ENCODE results near the gene C16orf54.
"Not testable (repeated sequence)": the region's sequence is repeated elsewhere in the genome, so short reads cannot be mapped to it uniquely, and the experiment has no call there.

The C16orf54 gene

GRCh38 chr16:29769507-29769906 lies 23.7 kb upstream of the C16orf54 start:
- no peak for DNase-seq (ENCODE audit: low read depth in 3 of 3)

- no peak for DNase-seq (ENCODE audit: low read depth in 3 of 3)
Observed at GRCh38 chr16:29767062-29767461, 21.3 kb upstream of the C16orf54 start.

GRCh38 chr16:29766571-29766970 lies 20.8 kb upstream of the C16orf54 start:
- no peak for DNase-seq (ENCODE audit: low read depth in 3 of 3)

- no peak for DNase-seq (ENCODE audit: low read depth in 3 of 3)
Observed at GRCh38 chr16:29765167-29766032, 19.6 kb upstream of the C16orf54 start.

GRCh38 chr16:29763326-29763725 lies 17.5 kb upstream of the C16orf54 start:
- no peak for DNase-seq (ENCODE audit: low read depth in 3 of 3)

- DNase-seq (ENCODE audit: low read depth in 3 of 3), result no peak
Observed at GRCh38 chr16:29761882-29762281, 16.1 kb upstream of the C16orf54 start.

GRCh38 chr16:29761280-29761651 lies 15.5 kb upstream of the C16orf54 start:
- not testable (repeated sequence) for DNase-seq (ENCODE audit: low read depth in 3 of 3)

- DNase-seq (ENCODE audit: low read depth in 3 of 3), result no peak
Observed at GRCh38 chr16:29760567-29761279, 14.9 kb upstream of the C16orf54 start.

- DNase-seq (ENCODE audit: low read depth in 3 of 3), result no peak
Observed at GRCh38 chr16:29757950-29758466, 12.2 kb upstream of the C16orf54 start.

- DNase-seq (ENCODE audit: low read depth in 3 of 3), result not testable (repeated sequence)
Observed at GRCh38 chr16:29757086-29757485, 11.3 kb upstream of the C16orf54 start.

GRCh38 chr16:29756654-29757053 lies 10.9 kb upstream of the C16orf54 start:
- DNase-seq (ENCODE audit: low read depth in 3 of 3), result no peak

GRCh38 chr16:29753516-29753915 lies 7.7 kb upstream of the C16orf54 start:
- DNase-seq (ENCODE audit: low read depth in 3 of 3), result no peak

GRCh38 chr16:29748760-29749149 lies 3.0 kb upstream of the C16orf54 start:
- DNase-seq (ENCODE audit: low read depth in 3 of 3), result not testable (repeated sequence)

GRCh38 chr16:29747947-29748759 lies 2.4 kb upstream of the C16orf54 start:
- DNase-seq (ENCODE audit: low read depth in 3 of 3), result no peak

- not testable (repeated sequence) for DNase-seq (ENCODE audit: low read depth in 3 of 3)
Observed at GRCh38 chr16:29746518-29746917, 728 bp upstream of the C16orf54 start.

GRCh38 chr16:29745121-29745852 lies 503 bp downstream of the C16orf54 start:
- peak in 1 of 3 experiments; percentile 18 for DNase-seq (ENCODE audit: low read depth in 3 of 3)

GRCh38 chr16:29744541-29745101 lies 1.2 kb downstream of the C16orf54 start:
- no peak for DNase-seq (ENCODE audit: low read depth in 3 of 3)

- DNase-seq (ENCODE audit: low read depth in 3 of 3), result no peak
Observed at GRCh38 chr16:29743827-29744531, 1.8 kb downstream of the C16orf54 start.

GRCh38 chr16:29743475-29743826 lies 2.3 kb downstream of the C16orf54 start:
- no peak for DNase-seq (ENCODE audit: low read depth in 3 of 3)

GRCh38 chr16:29742683-29743275 lies 3.0 kb downstream of the C16orf54 start:
- DNase-seq (ENCODE audit: low read depth in 3 of 3), result no peak
